ENCODE results near the gene KIAA0040.
A peak's percentile ranks its signal among the peaks of the same experiment; 100 is the strongest.

The KIAA0040 gene

GRCh38 chr1:175192630-175193526 is at the start of gene KIAA0040:
Gene KIAA0040 (minus strand): TSS chr1:175192776. CDS start chr1:175161013, 31,763 bp downstream.
- peak; percentile 75 for DNase-seq

- DNase-seq, result no peak
Observed at GRCh38 chr1:175237389-175237788, 44.8 kb upstream of the KIAA0040 start.

- DNase-seq, result no peak
Observed at GRCh38 chr1:175234639-175235038, 42.1 kb upstream of the KIAA0040 start.

- DNase-seq, result no peak
Observed at GRCh38 chr1:175232335-175232734, 39.8 kb upstream of the KIAA0040 start.

- DNase-seq, result no peak
Observed at GRCh38 chr1:175225805-175226129, 33.2 kb upstream of the KIAA0040 start.

GRCh38 chr1:175222296-175222938 is 29.8 kb upstream of the KIAA0040 start:
- DNase-seq, result no peak

GRCh38 chr1:175221557-175222175 is 29.1 kb upstream of the KIAA0040 start:
- no peak for DNase-seq

- no peak for DNase-seq
Observed at GRCh38 chr1:175220853-175221556, 28.4 kb upstream of the KIAA0040 start.

- no peak for DNase-seq
Observed at GRCh38 chr1:175219774-175220173, 27.2 kb upstream of the KIAA0040 start.

- no peak for DNase-seq
Observed at GRCh38 chr1:175218786-175219434, 26.3 kb upstream of the KIAA0040 start.

GRCh38 chr1:175217721-175218531 is 25.4 kb upstream of the KIAA0040 start:
- no peak for DNase-seq

GRCh38 chr1:175216444-175216843 is 23.9 kb upstream of the KIAA0040 start:
- no peak for DNase-seq

GRCh38 chr1:175211656-175212055 is 19.1 kb upstream of the KIAA0040 start:
- no peak for DNase-seq

GRCh38 chr1:175210744-175211143 is 18.2 kb upstream of the KIAA0040 start:
- no peak for DNase-seq

GRCh38 chr1:175209493-175209921 is 16.9 kb upstream of the KIAA0040 start:
- peak; percentile 23 for DNase-seq

GRCh38 chr1:175208773-175209492 is 16.4 kb upstream of the KIAA0040 start:
- peak; percentile 62 for DNase-seq

- DNase-seq, result no peak
Observed at GRCh38 chr1:175207971-175208370, 15.4 kb upstream of the KIAA0040 start.

- DNase-seq, result no peak
Observed at GRCh38 chr1:175206687-175207086, 14.1 kb upstream of the KIAA0040 start.

- no peak for DNase-seq
Observed at GRCh38 chr1:175204330-175204729, 11.8 kb upstream of the KIAA0040 start.

GRCh38 chr1:175203570-175204068 is 11.0 kb upstream of the KIAA0040 start:
- DNase-seq, result no peak

All from CD4-positive, alpha-beta T cell treated with Interleukin-6 for 4 hours (primary cell).